ENCODE results near the gene NRARP.

- TF ChIP-seq POLR2AphosphoS5 (IDR thresholded peaks at IDR 0.05; ENCODE audit: low read depth, low read length) (no peak), CTCF (IDR thresholded peaks at IDR 0.05) (no peak), REST (IDR thresholded peaks at IDR 0.05; ENCODE audit: insufficient read depth in 1 of 2, low read depth in 2 of 2, low read length in 1 of 2) (no peak), TCF7L2 (IDR thresholded peaks at IDR 0.05; ENCODE audit: low read depth, low read length) (no peak), SIN3A (IDR thresholded peaks at IDR 0.05; ENCODE audit: borderline replicate concordance, insufficient read depth, low read depth, low read length) (no peak)
These were observed 34.7 kb upstream of the NRARP start for GRCh38 chr9:137336735-137337134.
